ENCODE data around the gene RALGPS1. TPM values are rescaled to one million over a fixed set of nuclear protein-coding genes. Genes with fewer than 3 reads are reported as not detected.

RALGPS1 gene
- total RNA-seq, 6 donors from 2014 or later = 12.3 to 52.4 (median 17.1) TPM

GRCh38 chr9:126985870-126986498, 71.4 kb downstream of the RALGPS1 start:
- ATAC-seq (ENCODE audit: low FRiP score in 2 of 2) = peak; percentile 64 to 71
- 37 to 46% methylated on average over 7 of the region's 7 CpGs for WGBS, 2 donors

GRCh38 chr9:126986506-126986951, 71.9 kb downstream of the RALGPS1 start:
- no peak for DNase-seq
- TF ChIP-seq POLR2A (IDR thresholded peaks at IDR 0.05) = no peak
- TF ChIP-seq EP300 (IDR thresholded peaks at IDR 0.05) = no peak
- peak in 1 of 2 donors; percentile 25 for TF ChIP-seq POLR2AphosphoS5 (IDR thresholded peaks at IDR 0.05)
- TF ChIP-seq CTCF (IDR thresholded peaks at IDR 0.05) = no peak
- no peak overlapping the region for H3K4me3 ChIP-seq
- peaks cover 23 to 27% (median 26%) of the 10 kb centered on the region in 4 donors for H3K4me1 ChIP-seq
- peak overlapping the region in 3 of 4 donors; percentile 4 to 60 (median 21) for H3K27ac ChIP-seq
- H3K9me3 ChIP-seq = no peaks in the 10 kb centered on the region
- H3K27me3 ChIP-seq = no peaks in the 10 kb centered on the region
- 100% methylated on average over 2 of the region's 2 CpGs for WGBS, 2 donors
- ATAC-seq (ENCODE audit: low FRiP score in 2 of 2) = no peak
- H3K36me3 ChIP-seq = no peaks in the 10 kb centered on the region

More at GRCh38 chr9:126985870-126986498, 71.4 kb downstream of the RALGPS1 start:
- peak in 2 of 4 donors; percentile 60 to 79 for TF ChIP-seq EP300 (IDR thresholded peaks at IDR 0.05)
- peak; percentile 75 to 76 for TF ChIP-seq POLR2AphosphoS5 (IDR thresholded peaks at IDR 0.05)
- TF ChIP-seq CTCF (IDR thresholded peaks at IDR 0.05) = no peak
- Histone ChIP-seq H3K9me3 (no peaks in the 10 kb centered on the region), H3K4me3 (no peak overlapping the region), H3K27ac (peak overlapping the region in 3 of 4 donors; percentile 4 to 60 (median 21)), H3K36me3 (no peaks in the 10 kb centered on the region), H3K27me3 (no peaks in the 10 kb centered on the region), H3K4me1 (peaks cover 23 to 27% (median 26%) of the 10 kb centered on the region in 4 donors)
- peak in 1 of 2 donors; percentile 60 for DNase-seq

- peak overlapping the region in 2 of 4 donors; percentile 32 to 67 for H3K27ac ChIP-seq
Measured at GRCh38 chr9:126988857-126989256, 74.3 kb downstream of the RALGPS1 start.

GRCh38 chr9:126989847-126990842, 75.6 kb downstream of the RALGPS1 start:
- H3K36me3 ChIP-seq = no peaks in the 10 kb centered on the region
- H3K27me3 ChIP-seq = no peaks in the 10 kb centered on the region
- H3K27ac ChIP-seq = peak overlapping the region in 3 of 4 donors; percentile 25 to 67 (median 63)
- peaks cover 0 to 6% (median 2%) of the 10 kb centered on the region in 4 donors for H3K9me3 ChIP-seq
- DNase-seq = no peak
- TF ChIP-seq POLR2A (IDR thresholded peaks at IDR 0.05) = no peak
- peak in 1 of 2 donors; percentile 63 for TF ChIP-seq POLR2AphosphoS5 (IDR thresholded peaks at IDR 0.05)
- H3K4me3 ChIP-seq = no peak overlapping the region
- peaks cover 16 to 20% (median 20%) of the 10 kb centered on the region in 4 donors for H3K4me1 ChIP-seq
- peak in 1 of 2 donors; percentile 82 for ATAC-seq (ENCODE audit: low FRiP score in 2 of 2)
- WGBS, 2 donors = 78 to 84% methylated on average over 19 of the region's 19 CpGs

More at GRCh38 chr9:126988857-126989256, 74.3 kb downstream of the RALGPS1 start:
- no peak overlapping the region for H3K4me3 ChIP-seq
- H3K27me3 ChIP-seq = no peaks in the 10 kb centered on the region
- no peak for ATAC-seq (ENCODE audit: low FRiP score in 2 of 2)
- 100% methylated on average over 2 of the region's 2 CpGs for WGBS, 2 donors
- H3K9me3 ChIP-seq = peaks cover 0 to 6% (median 2%) of the 10 kb centered on the region in 4 donors
- no peaks in the 10 kb centered on the region for H3K36me3 ChIP-seq
- peaks cover 23 to 27% (median 26%) of the 10 kb centered on the region in 4 donors for H3K4me1 ChIP-seq
- TF ChIP-seq EP300 (IDR thresholded peaks at IDR 0.05) (no peak), CTCF (IDR thresholded peaks at IDR 0.05) (no peak), POLR2AphosphoS5 (IDR thresholded peaks at IDR 0.05) (no peak), POLR2A (IDR thresholded peaks at IDR 0.05) (no peak)
- no peak for DNase-seq

- WGBS, 2 donors = 60 to 82% methylated on average over 2 of the region's 2 CpGs
- peak in 1 of 2 donors; percentile 62 for ATAC-seq (ENCODE audit: low FRiP score in 2 of 2)
- TF ChIP-seq POLR2AphosphoS5 (IDR thresholded peaks at IDR 0.05) = no peak
- TF ChIP-seq EP300 (IDR thresholded peaks at IDR 0.05) = no peak
- no peak for TF ChIP-seq POLR2A (IDR thresholded peaks at IDR 0.05)
- no peak for TF ChIP-seq CTCF (IDR thresholded peaks at IDR 0.05)
- DNase-seq = no peak
- Histone ChIP-seq H3K36me3 (no peaks in the 10 kb centered on the region), H3K9me3 (peaks cover 0 to 6% (median 2%) of the 10 kb centered on the region in 4 donors), H3K4me3 (no peak overlapping the region), H3K27ac (no peak overlapping the region), H3K27me3 (no peaks in the 10 kb centered on the region), H3K4me1 (peaks cover 6 to 11% (median 9%) of the 10 kb centered on the region in 4 donors)
Measured at GRCh38 chr9:126991183-126991582, 76.6 kb downstream of the RALGPS1 start.
